Thyroid gland (tissue), 4 donors: Measurements from ENCODE around the gene EXOSC10. TPM values are rescaled to one million over a fixed set of nuclear protein-coding genes. Genes with fewer than 3 reads are reported as not detected.

Experiments
- DNase-seq, 2 donors: peaks; one replicate each; pipeline ENCODE4 v3.0.0-alpha.2; 2019
- H3K27ac ChIP-seq, 3 donors: fragments of 200-600 bp; sonication (generic); 1 replicate in 2 of 3; 2 replicates in 1 of 3; pipeline ENCODE4 v1.5.1; 2016 to 2019; ENCODE audit warnings: mild to moderate bottlenecking in 1 of 3, moderate library complexity in 1 of 3
- H3K27me3 ChIP-seq: fragments of 200-600 bp; sonication (generic); one replicate; pipeline ENCODE4 v1.5.1; 2019
- H3K36me3 ChIP-seq, 2 donors: fragments of 200-600 bp; sonication (generic); one replicate each; pipeline ENCODE4 v1.5.1; 2016 to 2019
- H3K4me1 ChIP-seq, 2 donors: fragments of 200-600 bp; sonication (generic); one replicate each; pipeline ENCODE4 v1.5.1; 2017 to 2019
- H3K4me3 ChIP-seq, 3 donors: fragments of 200-600 bp; sonication (generic); replicated peaks in 1 of 3; 1 replicate in 2 of 3; 2 replicates in 1 of 3; pipeline ENCODE4 v1.5.1; 2016; ENCODE audit warnings: mild to moderate bottlenecking in 1 of 3
- H3K9me3 ChIP-seq: fragments of 200-600 bp; sonication (generic); one replicate; pipeline ENCODE4 v1.5.1; 2017
- CTCF ChIP-seq, 6 experiments: fragments of 200-600 bp in 3 of 6; fragments of 450-650 bp in 3 of 6; sonication (generic) in 3 of 6; IDR thresholded peaks; one replicate each; pipeline ENCODE4 v1.5.1; 2016 to 2019; ENCODE audit warnings: antibody characterized with exemption in 6 of 6, mild to moderate bottlenecking in 2 of 6, inconsistent platforms in 1 of 6, moderate library complexity in 1 of 6
- POLR2A ChIP-seq, 2 donors: fragments of 450-650 bp; IDR thresholded peaks; one replicate each; pipeline ENCODE4 v1.6.1; 2017; ENCODE audit warnings: antibody characterized with exemption in 2 of 2, mild to moderate bottlenecking in 2 of 2, moderate library complexity in 1 of 2
- WGBS, 2 donors: methylation state at CpG; one replicate each; pipeline ENCODE4 v1.1.5; 2017; 5-methylcytosine and 5-hydroxymethylcytosine counted together
- intact Hi-C: fragments of 100-400 bp; cut with DNase I; formaldehyde crosslinking; loops from one replicate; pipeline ENCODE4 v1.15.1; 2023
- total RNA-seq, 4 donors: library from RNA; depleted of rRNA; stranded (reverse); fragments of >200 nt; gene quantifications; one replicate each; pipeline ENCODE4 v1.2.3, GENCODE V29; 2016

The EXOSC10 gene
- total RNA-seq, 4 donors from 2014 or later, result 41.1 to 60.7 (median 51.6) TPM

- no peak for DNase-seq
- Histone ChIP-seq H3K36me3 (peaks cover 18 to 23% of the 10 kb centered on the region in 2 donors), H3K4me3 (no peak overlapping the region), H3K27ac (no peak overlapping the region), H3K4me1 (peaks cover 12 to 17% of the 10 kb centered on the region in 2 donors), H3K9me3 (no peaks in the 10 kb centered on the region), H3K27me3 (no peaks in the 10 kb centered on the region)
- intact Hi-C loops, result no loop called here
- TF ChIP-seq CTCF (IDR thresholded peaks at IDR 0.05), result no peak
- TF ChIP-seq POLR2A (IDR thresholded peaks at IDR 0.05), result no peak
- 96 to 99% methylated on average over 14 of the region's 14 CpGs for whole genome bisulfite sequencing, 2 donors
Measured at GRCh38 chr1:11058026-11058425, 41.6 kb downstream of the EXOSC10 start.

- no peaks in the 10 kb centered on the region for H3K27me3 ChIP-seq
- H3K27ac ChIP-seq, result no peak overlapping the region
- intact Hi-C loops, result no loop called here
- 92 to 94% methylated on average over 8 of the region's 8 CpGs for WGBS, 2 donors
- no peak for TF ChIP-seq POLR2A (IDR thresholded peaks at IDR 0.05)
- TF ChIP-seq CTCF (IDR thresholded peaks at IDR 0.05), result no peak
- H3K36me3 ChIP-seq, result peaks cover 18 to 23% of the 10 kb centered on the region in 2 donors
- H3K4me3 ChIP-seq, result no peak overlapping the region
- H3K9me3 ChIP-seq, result no peaks in the 10 kb centered on the region
- no peak for DNase-seq
- peaks cover 12 to 17% of the 10 kb centered on the region in 2 donors for H3K4me1 ChIP-seq
Measured at GRCh38 chr1:11057477-11057876, 42.2 kb downstream of the EXOSC10 start.

GRCh38 chr1:11056504-11056903, 43.2 kb downstream of the EXOSC10 start:
- no peak overlapping the region for H3K4me3 ChIP-seq
- H3K9me3 ChIP-seq, result no peaks in the 10 kb centered on the region
- H3K27me3 ChIP-seq, result no peaks in the 10 kb centered on the region
- H3K27ac ChIP-seq, result no peak overlapping the region
- peaks cover 12 to 17% of the 10 kb centered on the region in 2 donors for H3K4me1 ChIP-seq
- H3K36me3 ChIP-seq, result peaks cover 18 to 23% of the 10 kb centered on the region in 2 donors
- WGBS, 2 donors, result 94 to 96% methylated on average over 5 to 7 of the region's 7 CpGs
- no peak for TF ChIP-seq POLR2A (IDR thresholded peaks at IDR 0.05)
- TF ChIP-seq CTCF (IDR thresholded peaks at IDR 0.05), result no peak
- DNase-seq, result no peak
- intact Hi-C loops, result no loop called here

- Histone ChIP-seq H3K27me3 (no peaks in the 10 kb centered on the region), H3K4me1 (peaks cover 8 to 9% of the 10 kb centered on the region in 2 donors), H3K36me3 (peaks cover 18 to 23% of the 10 kb centered on the region in 2 donors), H3K9me3 (no peaks in the 10 kb centered on the region), H3K4me3 (no peak overlapping the region), H3K27ac (no peak overlapping the region)
- no peak for TF ChIP-seq CTCF (IDR thresholded peaks at IDR 0.05)
- TF ChIP-seq POLR2A (IDR thresholded peaks at IDR 0.05), result no peak
- 95 to 96% methylated on average over 9 to 11 of the region's 12 CpGs for WGBS, 2 donors
- intact Hi-C loops, result no loop called here
- no peak for DNase-seq
Measured at GRCh38 chr1:11055676-11056075, 44.0 kb downstream of the EXOSC10 start.

GRCh38 chr1:11054666-11055065, 45.0 kb downstream of the EXOSC10 start:
- H3K27ac ChIP-seq, result no peak overlapping the region
- no peaks in the 10 kb centered on the region for H3K27me3 ChIP-seq
- intact Hi-C loops, result no loop called here
- no peaks in the 10 kb centered on the region for H3K9me3 ChIP-seq
- H3K4me3 ChIP-seq, result no peak overlapping the region
- peaks cover 6 to 7% of the 10 kb centered on the region in 2 donors for H3K4me1 ChIP-seq
- TF ChIP-seq POLR2A (IDR thresholded peaks at IDR 0.05), result no peak
- no peak for TF ChIP-seq CTCF (IDR thresholded peaks at IDR 0.05)
- 89 to 91% methylated on average over 18 to 20 of the region's 22 CpGs for WGBS, 2 donors
- DNase-seq, result no peak
- H3K36me3 ChIP-seq, result peaks cover 18 to 23% of the 10 kb centered on the region in 2 donors
